ENCODE data around the gene FBXL17.

Gene FBXL17

DNA sequence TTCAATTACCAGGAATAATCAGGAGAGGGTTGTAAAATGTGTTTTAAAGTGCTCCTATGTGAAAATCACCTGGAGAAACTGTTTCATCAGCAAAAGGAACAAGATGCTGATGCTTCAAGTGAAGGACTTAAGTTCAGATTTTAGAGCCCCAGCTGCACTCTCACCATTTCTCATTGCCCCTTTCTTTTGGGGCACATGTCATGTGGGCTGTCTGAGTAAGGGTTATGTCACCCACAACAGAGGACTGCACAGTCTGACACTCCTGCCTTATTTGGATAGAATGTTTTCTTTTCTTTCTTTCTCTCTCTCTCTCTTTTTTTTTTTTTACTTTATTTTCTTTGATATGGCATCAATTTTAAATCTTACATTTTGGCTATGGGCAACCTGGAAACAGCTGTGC, 507.1 kb downstream of the FBXL17 start:
- Histone ChIP-seq H3K9ac (ENCODE audit: low read depth, low read length) (no peak overlapping the region), H3K4me1 (ENCODE audit: control insufficient read depth, insufficient read depth, low read length) (peaks cover 2% of the 10 kb centered on the region), H3K9me3 (ENCODE audit: control insufficient read depth, insufficient read depth, low read length) (no peaks in the 10 kb centered on the region), H3K36me3 (ENCODE audit: control insufficient read depth, insufficient read depth, low read length) (no peaks in the 10 kb centered on the region), H3K4me3 (ENCODE audit: low read depth, low read length) (no peak overlapping the region), H3K27me3 (ENCODE audit: control insufficient read depth, insufficient read depth, low read length) (no peaks in the 10 kb centered on the region)

DNA sequence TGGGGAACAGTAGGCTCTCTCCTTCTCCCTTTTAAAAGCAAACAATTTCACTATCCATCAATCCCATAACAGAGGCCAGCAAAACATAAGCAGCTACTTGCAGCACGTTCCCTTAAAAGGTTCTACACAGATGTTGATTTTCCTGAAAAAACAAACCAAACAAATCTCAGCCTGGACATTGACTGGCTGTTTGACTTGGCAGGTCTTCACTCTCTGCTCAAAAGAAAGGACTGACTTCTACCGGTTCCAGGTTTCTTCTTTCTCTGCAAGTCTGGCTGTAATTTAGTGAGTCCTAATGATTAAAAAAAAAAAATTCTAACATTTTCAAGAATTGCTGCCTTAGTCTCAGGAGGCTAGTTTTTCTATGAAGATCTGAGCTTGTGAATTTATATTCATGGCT, 508.0 kb downstream of the FBXL17 start:
- Histone ChIP-seq H3K27me3 (ENCODE audit: control insufficient read depth, insufficient read depth, low read length) (no peaks in the 10 kb centered on the region), H3K9me3 (ENCODE audit: control insufficient read depth, insufficient read depth, low read length) (no peaks in the 10 kb centered on the region), H3K9ac (ENCODE audit: low read depth, low read length) (no peak overlapping the region), H3K4me3 (ENCODE audit: low read depth, low read length) (no peak overlapping the region), H3K36me3 (ENCODE audit: control insufficient read depth, insufficient read depth, low read length) (no peaks in the 10 kb centered on the region), H3K4me1 (ENCODE audit: control insufficient read depth, insufficient read depth, low read length) (peaks cover 7% of the 10 kb centered on the region)

DNA sequence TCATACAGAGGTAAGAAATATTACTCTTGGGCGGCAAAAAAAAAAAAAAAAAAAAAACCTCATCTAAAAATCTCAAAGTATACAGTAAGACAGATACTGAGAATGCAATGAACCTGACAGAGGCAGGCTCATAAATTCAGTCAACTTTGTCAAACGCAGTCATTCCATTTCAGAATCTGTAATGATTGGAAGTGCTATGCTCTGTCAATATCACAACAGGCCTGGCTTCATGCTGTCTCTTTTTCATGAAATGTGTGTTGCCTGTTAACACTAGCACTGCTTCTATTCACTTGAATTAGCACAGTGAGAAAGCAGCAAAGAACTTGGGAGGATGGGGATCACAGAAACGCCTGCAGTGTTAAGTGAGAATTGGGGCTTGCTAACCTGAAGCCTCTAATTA, 510.9 kb downstream of the FBXL17 start:
- Histone ChIP-seq H3K9ac (ENCODE audit: low read depth, low read length) (no peak overlapping the region), H3K4me3 (ENCODE audit: low read depth, low read length) (no peak overlapping the region), H3K27me3 (ENCODE audit: control insufficient read depth, insufficient read depth, low read length) (no peaks in the 10 kb centered on the region), H3K9me3 (ENCODE audit: control insufficient read depth, insufficient read depth, low read length) (no peaks in the 10 kb centered on the region), H3K36me3 (ENCODE audit: control insufficient read depth, insufficient read depth, low read length) (no peaks in the 10 kb centered on the region), H3K4me1 (ENCODE audit: control insufficient read depth, insufficient read depth, low read length) (peaks cover 6% of the 10 kb centered on the region)

DNA sequence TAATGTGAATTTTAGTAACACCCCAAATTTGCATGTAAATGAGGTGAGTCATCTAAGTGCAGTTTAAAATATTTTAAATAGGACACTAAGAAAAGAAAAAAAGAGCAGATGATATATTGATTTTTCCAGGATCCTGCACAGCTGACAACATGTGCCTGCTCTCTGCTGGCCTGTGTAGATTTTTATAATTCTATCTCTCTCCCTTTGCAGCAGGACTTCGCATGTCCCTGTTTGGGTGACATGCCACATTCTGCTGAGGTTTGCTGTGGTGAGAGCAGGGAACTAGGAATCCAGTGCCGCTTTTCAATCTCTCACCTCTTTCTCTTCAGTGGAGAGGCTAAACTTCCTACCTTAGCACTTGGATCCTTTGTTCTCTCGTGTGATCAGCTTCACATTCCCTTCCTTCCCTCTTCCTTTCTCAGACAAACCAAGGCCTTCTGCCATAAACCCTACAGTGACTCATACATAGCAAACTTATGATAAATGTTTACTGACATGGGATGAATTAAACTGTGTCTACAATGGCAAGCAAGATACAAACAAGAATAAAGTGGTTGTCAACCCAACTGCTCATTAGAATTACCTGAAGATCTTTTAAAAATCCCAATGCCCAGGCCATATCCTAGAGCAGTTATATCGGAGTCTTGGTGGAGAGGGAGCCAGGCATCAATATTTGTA, 512.3 kb downstream of the FBXL17 start:
- H3K4me1 ChIP-seq (ENCODE audit: control insufficient read depth, insufficient read depth, low read length), result peaks cover 11% of the 10 kb centered on the region
- H3K9ac ChIP-seq (ENCODE audit: low read depth, low read length), result no peak overlapping the region
- H3K9me3 ChIP-seq (ENCODE audit: control insufficient read depth, insufficient read depth, low read length), result no peaks in the 10 kb centered on the region
- H3K36me3 ChIP-seq (ENCODE audit: control insufficient read depth, insufficient read depth, low read length), result no peaks in the 10 kb centered on the region
- no peaks in the 10 kb centered on the region for H3K27me3 ChIP-seq (ENCODE audit: control insufficient read depth, insufficient read depth, low read length)
- H3K4me3 ChIP-seq (ENCODE audit: low read depth, low read length), result no peak overlapping the region

DNA sequence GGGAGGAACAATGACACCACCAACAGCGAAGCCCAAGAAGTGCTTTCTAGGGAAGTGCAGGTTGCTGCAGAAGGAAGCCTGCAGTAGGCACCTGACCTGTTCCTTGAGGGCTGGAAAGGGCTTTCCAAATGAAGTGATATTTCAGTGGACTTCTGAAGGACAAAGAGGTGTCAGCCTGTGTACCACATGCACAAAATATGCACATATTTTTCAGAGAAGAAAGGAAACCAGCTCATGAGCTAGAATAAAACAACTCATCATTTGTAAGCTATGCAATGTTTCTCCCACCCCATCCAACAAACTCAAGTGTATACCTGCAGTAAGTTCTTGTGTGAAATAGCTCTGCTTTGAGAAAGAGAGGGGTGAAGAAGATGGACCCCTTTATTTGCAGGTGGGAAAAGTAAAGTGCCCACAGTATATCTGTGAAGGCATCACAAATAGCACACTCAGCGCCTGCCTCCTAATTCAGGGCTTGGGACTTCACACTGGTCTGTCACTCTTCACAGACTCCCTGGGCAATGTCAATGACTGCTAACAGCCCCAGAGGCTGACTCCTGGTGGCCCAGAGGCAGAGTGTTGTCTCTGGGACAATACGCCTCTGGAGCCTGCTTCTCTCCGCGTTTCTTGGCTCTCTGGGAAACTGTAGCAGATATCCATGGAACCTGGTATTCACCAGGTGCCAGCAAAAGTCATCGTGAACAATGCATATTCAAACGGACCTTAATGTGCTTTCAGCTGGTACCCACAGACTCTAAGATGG, 513.1 kb downstream of the FBXL17 start:
- Histone ChIP-seq H3K9ac (ENCODE audit: low read depth, low read length) (no peak overlapping the region), H3K27me3 (ENCODE audit: control insufficient read depth, insufficient read depth, low read length) (no peaks in the 10 kb centered on the region), H3K4me3 (ENCODE audit: low read depth, low read length) (no peak overlapping the region), H3K9me3 (ENCODE audit: control insufficient read depth, insufficient read depth, low read length) (no peaks in the 10 kb centered on the region), H3K4me1 (ENCODE audit: control insufficient read depth, insufficient read depth, low read length) (peaks cover 12% of the 10 kb centered on the region), H3K36me3 (ENCODE audit: control insufficient read depth, insufficient read depth, low read length) (no peaks in the 10 kb centered on the region)

DNA sequence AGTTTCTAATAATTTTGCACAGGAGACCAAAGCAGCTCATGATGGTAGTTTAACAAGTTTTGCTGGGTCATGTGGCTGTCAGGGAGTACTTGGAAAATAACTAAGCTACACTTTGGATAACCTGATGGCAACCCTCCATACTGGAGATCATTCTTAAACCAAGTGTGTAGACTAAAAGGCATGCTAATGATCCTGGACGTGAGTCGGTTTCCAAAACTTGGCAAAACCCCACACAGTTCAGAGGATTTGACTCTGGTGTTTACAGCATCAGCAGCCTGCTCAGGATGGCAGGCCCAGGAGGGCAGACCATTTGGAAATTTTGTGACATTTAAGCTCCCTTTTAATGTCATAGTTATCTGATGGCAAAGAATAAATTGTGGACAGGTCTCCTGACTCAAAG, 514.6 kb downstream of the FBXL17 start:
- Histone ChIP-seq H3K4me3 (ENCODE audit: low read depth, low read length) (no peak overlapping the region), H3K9me3 (ENCODE audit: control insufficient read depth, insufficient read depth, low read length) (no peaks in the 10 kb centered on the region), H3K9ac (ENCODE audit: low read depth, low read length) (no peak overlapping the region), H3K4me1 (ENCODE audit: control insufficient read depth, insufficient read depth, low read length) (peaks cover 12% of the 10 kb centered on the region), H3K27me3 (ENCODE audit: control insufficient read depth, insufficient read depth, low read length) (no peaks in the 10 kb centered on the region), H3K36me3 (ENCODE audit: control insufficient read depth, insufficient read depth, low read length) (no peaks in the 10 kb centered on the region)

DNA sequence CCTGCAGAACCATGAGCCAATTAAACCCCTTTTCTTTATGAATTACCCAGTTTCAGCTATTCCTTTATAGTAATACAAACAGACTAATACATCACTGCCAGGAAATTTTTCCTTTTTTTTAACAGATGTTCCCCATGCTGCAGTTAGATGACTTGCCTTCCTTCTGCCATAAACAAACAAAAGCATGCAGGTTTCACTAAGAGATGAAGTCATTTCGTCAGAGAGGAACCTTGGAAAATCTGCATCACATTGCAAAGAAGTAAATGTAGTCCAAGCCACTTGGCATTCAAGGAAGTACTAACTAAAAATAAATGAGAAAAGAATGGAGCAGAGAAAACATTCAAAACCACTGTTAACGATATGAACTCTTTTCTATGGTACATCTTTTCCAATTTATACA, 517.1 kb downstream of the FBXL17 start:
- H3K27me3 ChIP-seq (ENCODE audit: control insufficient read depth, insufficient read depth, low read length), result no peaks in the 10 kb centered on the region
- H3K36me3 ChIP-seq (ENCODE audit: control insufficient read depth, insufficient read depth, low read length), result no peaks in the 10 kb centered on the region
- peaks cover 12% of the 10 kb centered on the region for H3K4me1 ChIP-seq (ENCODE audit: control insufficient read depth, insufficient read depth, low read length)
- H3K9ac ChIP-seq (ENCODE audit: low read depth, low read length), result no peak overlapping the region
- H3K4me3 ChIP-seq (ENCODE audit: low read depth, low read length), result no peak overlapping the region
- H3K9me3 ChIP-seq (ENCODE audit: control insufficient read depth, insufficient read depth, low read length), result no peaks in the 10 kb centered on the region

DNA sequence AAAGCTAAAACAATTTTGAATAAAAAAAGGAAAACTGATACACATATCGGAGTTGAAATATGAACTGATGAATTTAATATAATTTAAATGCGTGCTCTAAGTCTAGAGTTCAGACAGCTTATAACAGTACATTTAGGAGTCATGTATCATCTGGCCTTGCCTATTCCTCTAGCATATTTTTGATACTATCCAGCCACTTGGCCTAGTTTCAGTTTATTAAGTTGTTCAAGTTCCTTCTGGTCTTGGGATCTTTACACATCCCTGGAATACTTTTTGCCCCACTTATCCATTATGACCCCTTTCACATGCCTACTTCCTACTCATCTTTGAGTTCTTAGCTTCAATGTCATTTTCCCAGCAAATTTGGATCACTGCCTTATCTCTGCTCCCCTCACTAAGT, 518.8 kb downstream of the FBXL17 start:
- Histone ChIP-seq H3K27me3 (ENCODE audit: control insufficient read depth, insufficient read depth, low read length) (no peaks in the 10 kb centered on the region), H3K9ac (ENCODE audit: low read depth, low read length) (no peak overlapping the region), H3K4me1 (ENCODE audit: control insufficient read depth, insufficient read depth, low read length) (peaks cover 6% of the 10 kb centered on the region), H3K36me3 (ENCODE audit: control insufficient read depth, insufficient read depth, low read length) (no peaks in the 10 kb centered on the region), H3K9me3 (ENCODE audit: control insufficient read depth, insufficient read depth, low read length) (no peaks in the 10 kb centered on the region), H3K4me3 (ENCODE audit: low read depth, low read length) (no peak overlapping the region)

DNA sequence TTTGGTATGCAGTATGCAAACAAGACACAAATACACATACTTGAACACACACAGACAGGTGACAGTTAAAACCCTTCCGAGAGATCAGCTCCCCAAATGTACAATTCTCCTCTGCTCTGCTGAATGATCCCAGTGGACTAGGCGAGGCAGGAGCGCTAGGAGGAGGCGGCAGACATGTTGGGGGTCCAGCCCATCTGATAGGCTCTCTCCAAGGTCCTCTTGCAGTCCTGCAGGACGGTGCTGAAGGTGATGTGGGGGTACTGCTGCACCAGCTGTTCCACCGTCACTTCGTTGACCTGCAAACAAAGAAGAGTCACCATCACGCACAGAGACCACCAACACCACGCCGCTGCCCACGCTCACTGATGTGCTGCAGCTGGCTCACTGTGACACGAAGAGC, 520.3 kb downstream of the FBXL17 start:
- no peak overlapping the region for H3K9ac ChIP-seq (ENCODE audit: low read depth, low read length)
- H3K4me1 ChIP-seq (ENCODE audit: control insufficient read depth, insufficient read depth, low read length), result peaks cover 6% of the 10 kb centered on the region

DNA sequence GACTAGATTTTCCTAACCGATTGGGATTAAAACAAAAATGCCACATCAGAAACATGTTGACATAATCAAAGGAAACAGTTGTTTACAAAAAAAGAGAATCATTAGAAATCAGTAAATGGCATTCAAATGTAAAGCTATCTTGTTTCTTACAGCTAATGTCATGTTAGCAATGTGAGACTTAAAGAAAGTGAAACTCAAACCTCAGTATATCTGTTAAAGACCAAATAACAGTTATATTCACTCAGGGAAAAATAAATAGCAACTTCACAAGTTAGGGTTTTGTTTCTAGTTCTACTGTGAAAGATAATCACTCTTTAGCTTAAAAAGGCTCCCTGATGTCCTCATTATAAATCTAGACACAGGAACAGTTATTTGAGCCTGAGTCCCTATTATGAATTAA, 521.9 kb downstream of the FBXL17 start:
- Histone ChIP-seq H3K9me3 (ENCODE audit: control insufficient read depth, insufficient read depth, low read length) (no peaks in the 10 kb centered on the region), H3K4me1 (ENCODE audit: control insufficient read depth, insufficient read depth, low read length) (peaks cover 5% of the 10 kb centered on the region), H3K36me3 (ENCODE audit: control insufficient read depth, insufficient read depth, low read length) (no peaks in the 10 kb centered on the region), H3K9ac (ENCODE audit: low read depth, low read length) (no peak overlapping the region), H3K4me3 (ENCODE audit: low read depth, low read length) (no peak overlapping the region), H3K27me3 (ENCODE audit: control insufficient read depth, insufficient read depth, low read length) (no peaks in the 10 kb centered on the region)

More for the DNA sequence above, 520.3 kb downstream of the FBXL17 start:
- no peaks in the 10 kb centered on the region for H3K27me3 ChIP-seq (ENCODE audit: control insufficient read depth, insufficient read depth, low read length)
- no peaks in the 10 kb centered on the region for H3K36me3 ChIP-seq (ENCODE audit: control insufficient read depth, insufficient read depth, low read length)
- no peak overlapping the region for H3K4me3 ChIP-seq (ENCODE audit: low read depth, low read length)
- H3K9me3 ChIP-seq (ENCODE audit: control insufficient read depth, insufficient read depth, low read length), result no peaks in the 10 kb centered on the region

DNA sequence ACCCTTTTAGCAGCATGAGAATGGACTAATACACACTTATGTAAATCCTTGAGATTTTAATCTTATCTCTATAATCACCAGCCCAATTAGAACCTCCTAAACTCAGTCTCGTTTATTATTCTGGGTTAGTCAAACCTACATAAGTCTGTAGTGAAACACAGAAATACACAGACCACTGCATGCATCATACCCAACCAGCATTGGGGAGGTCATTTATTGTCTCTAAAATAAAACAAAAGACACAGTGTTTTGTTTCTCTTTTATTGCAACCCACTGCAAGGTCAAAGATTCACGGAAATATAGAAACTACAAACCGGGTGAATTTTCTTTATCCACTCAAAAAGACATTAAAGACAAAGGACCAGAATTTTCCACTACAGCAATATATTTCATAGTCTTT, 523.1 kb downstream of the FBXL17 start:
- Histone ChIP-seq H3K27me3 (ENCODE audit: control insufficient read depth, insufficient read depth, low read length) (no peaks in the 10 kb centered on the region), H3K4me1 (ENCODE audit: control insufficient read depth, insufficient read depth, low read length) (no peaks in the 10 kb centered on the region), H3K4me3 (ENCODE audit: low read depth, low read length) (no peak overlapping the region), H3K9me3 (ENCODE audit: control insufficient read depth, insufficient read depth, low read length) (no peaks in the 10 kb centered on the region), H3K36me3 (ENCODE audit: control insufficient read depth, insufficient read depth, low read length) (no peaks in the 10 kb centered on the region), H3K9ac (ENCODE audit: low read depth, low read length) (no peak overlapping the region)

DNA sequence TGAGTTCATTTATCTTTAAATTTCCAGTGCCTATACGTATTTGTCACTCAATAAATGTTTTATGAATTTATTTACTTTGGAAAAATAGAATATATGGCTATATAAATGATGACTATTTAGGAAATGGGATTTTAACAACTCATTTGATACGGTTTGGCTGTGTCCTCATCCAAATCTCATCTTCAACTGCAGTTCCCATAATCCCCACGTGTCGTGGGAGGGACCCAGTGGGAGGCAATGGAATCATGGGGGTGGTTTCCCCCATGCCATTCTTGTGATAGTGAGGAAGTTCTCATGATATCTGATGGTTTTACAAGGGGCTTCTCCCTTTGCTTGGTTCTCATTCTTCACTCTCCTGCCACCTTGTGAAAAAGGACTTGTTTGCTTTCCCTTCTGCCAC, 523.6 kb downstream of the FBXL17 start:
- Histone ChIP-seq H3K9me3 (ENCODE audit: control insufficient read depth, insufficient read depth, low read length) (no peaks in the 10 kb centered on the region), H3K36me3 (ENCODE audit: control insufficient read depth, insufficient read depth, low read length) (no peaks in the 10 kb centered on the region), H3K9ac (ENCODE audit: low read depth, low read length) (no peak overlapping the region), H3K4me1 (ENCODE audit: control insufficient read depth, insufficient read depth, low read length) (no peaks in the 10 kb centered on the region), H3K4me3 (ENCODE audit: low read depth, low read length) (no peak overlapping the region), H3K27me3 (ENCODE audit: control insufficient read depth, insufficient read depth, low read length) (no peaks in the 10 kb centered on the region)

Measured in iPS-15b (cell line).